Naive thymus-derived CD8-positive, alpha-beta T cell (primary cell): ENCODE measurements around the gene FBLN1. TPM values are rescaled to one million over a fixed set of nuclear protein-coding genes. Genes with fewer than 3 reads are reported as not detected.
A peak's percentile ranks its signal among the peaks of the same experiment; 100 is the strongest.
"Not testable (repeated sequence)": the region's sequence is repeated elsewhere in the genome, so short reads cannot be mapped to it uniquely, and the experiment has no call there.

Experiments
- ATAC-seq, 2 donors: fragments of 150-1000 bp; cut with Tn5 transposase in 1 of 2; sonication (Bioruptor Pico), chemical (Tn5 transposase) in 1 of 2; 1 replicate in 1 of 2; 2 replicates in 1 of 2; pipeline ENCODE4 v1.10.0; 2021; ENCODE audit warnings: mild to moderate bottlenecking in 2 of 2, moderate library complexity in 2 of 2
- POLR2A ChIA-PET: fragments of 350-600 bp; sonication (Branson Sonifier 250); formaldehyde crosslinking; loops from one replicate; lab custom pipeline; 2021; ENCODE audit warnings: antibody characterized with exemption; lab: Charles Lee
- DNase-seq, 10 donors: peaks; one replicate each; pipeline versions ENCODE4 v3.0.0 to v3.0.0-alpha.2; 2020 to 2022
- H3K27ac Mint-ChIP-seq, 10 donors: one replicate each; pipeline ENCODE4 v1.8.0; 2020 to 2022; ENCODE audit warnings: mild to moderate bottlenecking in 10 of 10, mixed read lengths in 10 of 10, moderate library complexity in 4 of 10, inconsistent platforms in 1 of 10
- H3K27me3 Mint-ChIP-seq, 5 donors: one replicate each; pipeline ENCODE4 v1.8.0; 2021 to 2022; ENCODE audit warnings: mixed read lengths in 5 of 5
- H3K36me3 Mint-ChIP-seq, 3 donors: one replicate each; pipeline ENCODE4 v1.8.0; 2020 to 2022; ENCODE audit warnings: mixed read lengths in 3 of 3, mild to moderate bottlenecking in 2 of 3, inconsistent platforms in 1 of 3
- H3K4me1 Mint-ChIP-seq, 4 donors: one replicate each; pipeline ENCODE4 v1.8.0; 2021 to 2022; ENCODE audit warnings: mixed read lengths in 4 of 4
- H3K4me3 Mint-ChIP-seq, 10 donors: one replicate each; pipeline ENCODE4 v1.8.0; 2020 to 2022; ENCODE audit warnings: mild to moderate bottlenecking in 10 of 10, mixed read lengths in 10 of 10, moderate library complexity in 6 of 10, inconsistent platforms in 1 of 10
- H3K9me3 Mint-ChIP-seq, 9 donors: one replicate each; pipeline ENCODE4 v1.8.0; 2020 to 2022; ENCODE audit warnings: mixed read lengths in 9 of 9, mild to moderate bottlenecking in 3 of 9, inconsistent platforms in 1 of 9, moderate library complexity in 1 of 9
- polyA plus RNA-seq, 3 donors: library from polyadenylated mRNA; unstranded; fragments of 300-500 nt; fragmentation: Illumina TruSeq; gene quantifications; one replicate each; pipeline ENCODE4 v1.2.3, GENCODE V29; 2021
- total RNA-seq, 8 experiments: library from RNA in 2 of 8; stranded (reverse) in 2 of 8; gene quantifications; one replicate each; pipeline ENCODE4 v1.2.3 and lab custom pipeline; 2021 to 2026

Gene FBLN1, protein sequence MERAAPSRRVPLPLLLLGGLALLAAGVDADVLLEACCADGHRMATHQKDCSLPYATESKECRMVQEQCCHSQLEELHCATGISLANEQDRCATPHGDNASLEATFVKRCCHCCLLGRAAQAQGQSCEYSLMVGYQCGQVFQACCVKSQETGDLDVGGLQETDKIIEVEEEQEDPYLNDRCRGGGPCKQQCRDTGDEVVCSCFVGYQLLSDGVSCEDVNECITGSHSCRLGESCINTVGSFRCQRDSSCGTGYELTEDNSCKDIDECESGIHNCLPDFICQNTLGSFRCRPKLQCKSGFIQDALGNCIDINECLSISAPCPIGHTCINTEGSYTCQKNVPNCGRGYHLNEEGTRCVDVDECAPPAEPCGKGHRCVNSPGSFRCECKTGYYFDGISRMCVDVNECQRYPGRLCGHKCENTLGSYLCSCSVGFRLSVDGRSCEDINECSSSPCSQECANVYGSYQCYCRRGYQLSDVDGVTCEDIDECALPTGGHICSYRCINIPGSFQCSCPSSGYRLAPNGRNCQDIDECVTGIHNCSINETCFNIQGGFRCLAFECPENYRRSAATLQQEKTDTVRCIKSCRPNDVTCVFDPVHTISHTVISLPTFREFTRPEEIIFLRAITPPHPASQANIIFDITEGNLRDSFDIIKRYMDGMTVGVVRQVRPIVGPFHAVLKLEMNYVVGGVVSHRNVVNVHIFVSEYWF
- total RNA-seq (not detected), polyA plus RNA-seq (not detected), total RNA-seq (lab: John Stamatoyannopoulos, UW) (0 to 0.26 (median 0) reads per million in 6 experiments)

DNA sequence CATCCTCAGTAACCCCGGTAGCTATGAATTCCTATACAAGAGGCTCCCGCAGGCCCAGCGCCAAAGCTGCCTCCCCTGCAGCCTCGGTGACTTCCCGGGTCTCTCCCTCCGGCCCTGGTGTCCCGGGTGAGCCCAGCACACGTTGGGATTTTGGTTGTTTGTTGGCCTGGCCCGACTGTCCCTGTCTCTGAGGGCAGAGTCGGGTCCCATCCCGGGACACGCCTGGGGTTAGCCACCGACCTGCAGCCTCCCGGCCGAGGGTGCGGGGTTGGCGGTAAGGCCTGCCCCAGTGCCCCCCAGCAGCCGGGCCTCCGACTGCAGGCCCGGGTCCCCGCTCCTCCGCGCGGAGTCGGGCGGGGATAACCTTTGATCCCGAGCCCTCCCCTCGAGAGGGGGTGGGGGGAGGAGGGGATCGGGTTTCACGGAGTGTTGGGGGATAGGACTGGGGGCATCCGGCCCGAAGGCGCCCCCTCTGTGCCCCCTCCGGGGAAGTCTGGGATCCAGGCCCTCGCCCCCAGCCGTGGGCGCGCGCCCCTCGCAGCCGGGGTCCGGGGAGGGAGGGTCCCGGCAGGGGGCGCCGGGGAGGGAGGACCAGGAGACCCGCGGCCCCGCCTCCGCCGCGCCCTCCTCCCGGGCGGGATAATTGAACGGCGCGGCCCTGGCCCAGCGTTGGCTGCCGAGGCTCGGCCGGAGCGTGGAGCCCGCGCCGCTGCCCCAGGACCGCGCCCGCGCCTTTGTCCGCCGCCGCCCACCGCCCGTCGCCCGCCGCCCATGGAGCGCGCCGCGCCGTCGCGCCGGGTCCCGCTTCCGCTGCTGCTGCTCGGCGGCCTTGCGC, at the start of gene FBLN1:
FBLN1 (plus strand) TSS at position 669 of the 835 bp plus-strand sequence; CDS start at position 772, 103 bp downstream.
- H3K27ac Mint-ChIP-seq: peak within 1 kb of the TSS in 1 of 10 donors; percentile 19
- DNase-seq: no peak

GRCh38 chr22:45453764-45454163, 48.9 kb upstream of the FBLN1 start:
- H3K27ac Mint-ChIP-seq: no peak overlapping the region
- H3K36me3 Mint-ChIP-seq: no peaks in the 10 kb centered on the region
- POLR2A ChIA-PET: no interaction called here
- H3K4me3 Mint-ChIP-seq: no peak overlapping the region
- peaks cover 0 to 12% (median 3%) of the 10 kb centered on the region in 5 donors for H3K27me3 Mint-ChIP-seq
- DNase-seq (no peak), ATAC-seq (no peak)
- H3K4me1 Mint-ChIP-seq: peaks cover 0 to 2% (median 0%) of the 10 kb centered on the region in 4 donors
- H3K9me3 Mint-ChIP-seq: no peaks in the 10 kb centered on the region

More for the DNA sequence above, at the start of gene FBLN1:
- no peaks in the 10 kb centered on the region for H3K9me3 Mint-ChIP-seq
- H3K36me3 Mint-ChIP-seq: no peaks in the 10 kb centered on the region
- peaks cover 17 to 85% (median 35%) of the 10 kb centered on the region in 5 donors for H3K27me3 Mint-ChIP-seq
- POLR2A ChIA-PET: no interaction called here
- peak within 1 kb of the TSS in 7 of 10 donors; percentile 22 to 51 (median 41) for H3K4me3 Mint-ChIP-seq
- H3K4me1 Mint-ChIP-seq: peaks cover 1 to 10% (median 7%) of the 10 kb centered on the region in 4 donors
- ATAC-seq: peak; percentile 11 to 32

GRCh38 chr22:45454275-45454674, 48.4 kb upstream of the FBLN1 start:
- Mint-ChIP-seq H3K4me1 (peaks cover 0 to 2% (median 0%) of the 10 kb centered on the region in 4 donors), H3K27me3 (peaks cover 0 to 12% (median 3%) of the 10 kb centered on the region in 5 donors), H3K27ac (no peak overlapping the region), H3K9me3 (no peaks in the 10 kb centered on the region), H3K36me3 (no peaks in the 10 kb centered on the region), H3K4me3 (no peak overlapping the region)
- POLR2A ChIA-PET: no interaction called here
- ATAC-seq: no peak
- no peak for DNase-seq

GRCh38 chr22:45455212-45455611, 47.5 kb upstream of the FBLN1 start:
- H3K9me3 Mint-ChIP-seq: no peaks in the 10 kb centered on the region
- peaks cover 0 to 2% (median 0%) of the 10 kb centered on the region in 4 donors for H3K4me1 Mint-ChIP-seq
- POLR2A ChIA-PET: no interaction called here
- no peak for ATAC-seq
- H3K4me3 Mint-ChIP-seq: no peak overlapping the region
- no peak overlapping the region for H3K27ac Mint-ChIP-seq
- no peak for DNase-seq
- no peaks in the 10 kb centered on the region for H3K36me3 Mint-ChIP-seq
- H3K27me3 Mint-ChIP-seq: peaks cover 0 to 12% (median 3%) of the 10 kb centered on the region in 5 donors

- Mint-ChIP-seq H3K9me3 (no peaks in the 10 kb centered on the region), H3K36me3 (no peaks in the 10 kb centered on the region), H3K4me3 (no peak overlapping the region), H3K4me1 (peaks cover 0 to 2% (median 0%) of the 10 kb centered on the region in 4 donors), H3K27ac (no peak overlapping the region), H3K27me3 (peaks cover 0 to 12% (median 3%) of the 10 kb centered on the region in 5 donors)
- DNase-seq: no peak
- POLR2A ChIA-PET: no interaction called here
- ATAC-seq: no peak
Observed at GRCh38 chr22:45455621-45456020, 47.1 kb upstream of the FBLN1 start.

DNA sequence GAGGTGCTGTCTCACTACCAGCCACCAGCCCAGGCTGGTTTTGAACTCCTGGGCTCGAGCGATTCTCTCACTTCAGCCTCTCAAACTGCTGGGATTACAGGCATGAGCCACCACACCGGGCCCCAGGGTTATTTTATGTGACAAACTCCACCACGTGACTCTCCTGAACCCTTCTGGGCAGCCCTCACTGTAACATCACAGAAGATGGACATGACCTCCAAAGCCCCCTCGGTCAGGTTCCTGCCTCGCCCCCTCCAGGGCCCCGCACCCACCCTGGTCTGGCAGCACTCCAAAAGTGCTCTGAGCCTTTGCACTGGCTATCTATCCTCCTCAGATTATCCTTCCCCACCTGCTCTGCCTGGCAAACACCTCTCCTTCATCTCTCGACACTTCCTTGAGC, 45.9 kb upstream of the FBLN1 start:
- H3K27me3 Mint-ChIP-seq: peaks cover 0 to 12% (median 3%) of the 10 kb centered on the region in 5 donors
- POLR2A ChIA-PET: no interaction called here
- H3K4me1 Mint-ChIP-seq: peaks cover 0 to 2% (median 0%) of the 10 kb centered on the region in 4 donors
- no peak for ATAC-seq
- no peak overlapping the region for H3K4me3 Mint-ChIP-seq
- no peak overlapping the region for H3K27ac Mint-ChIP-seq
- no peaks in the 10 kb centered on the region for H3K9me3 Mint-ChIP-seq
- DNase-seq: no peak
- H3K36me3 Mint-ChIP-seq: no peaks in the 10 kb centered on the region

DNA sequence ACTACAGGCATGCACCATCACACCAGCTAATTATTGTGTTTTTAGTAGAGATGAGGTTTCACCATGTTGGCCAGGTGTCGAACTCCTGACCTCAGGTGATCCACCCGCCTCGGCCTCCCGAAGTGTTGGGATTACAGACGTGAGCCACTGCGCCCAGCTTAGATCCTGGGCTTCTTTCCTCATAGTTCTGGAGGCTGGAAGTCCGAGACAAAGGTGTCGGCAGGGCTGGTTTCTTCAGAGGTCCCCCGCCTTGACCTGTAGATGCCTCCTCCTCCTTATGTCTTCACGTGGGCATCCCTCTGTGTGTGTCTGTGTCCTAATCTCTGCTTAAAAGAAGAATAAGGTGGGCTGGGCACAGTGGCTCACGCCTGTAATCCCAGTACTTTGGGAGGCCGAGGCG, 44.2 kb upstream of the FBLN1 start:
- Mint-ChIP-seq H3K27me3 (peaks cover 0 to 9% (median 3%) of the 10 kb centered on the region in 5 donors), H3K9me3 (no peaks in the 10 kb centered on the region), H3K27ac (no peak overlapping the region), H3K4me1 (peaks cover 0 to 2% (median 0%) of the 10 kb centered on the region in 4 donors), H3K36me3 (no peaks in the 10 kb centered on the region), H3K4me3 (no peak overlapping the region)
- DNase-seq (no peak), ATAC-seq (no peak)
- POLR2A ChIA-PET: no interaction called here

DNA sequence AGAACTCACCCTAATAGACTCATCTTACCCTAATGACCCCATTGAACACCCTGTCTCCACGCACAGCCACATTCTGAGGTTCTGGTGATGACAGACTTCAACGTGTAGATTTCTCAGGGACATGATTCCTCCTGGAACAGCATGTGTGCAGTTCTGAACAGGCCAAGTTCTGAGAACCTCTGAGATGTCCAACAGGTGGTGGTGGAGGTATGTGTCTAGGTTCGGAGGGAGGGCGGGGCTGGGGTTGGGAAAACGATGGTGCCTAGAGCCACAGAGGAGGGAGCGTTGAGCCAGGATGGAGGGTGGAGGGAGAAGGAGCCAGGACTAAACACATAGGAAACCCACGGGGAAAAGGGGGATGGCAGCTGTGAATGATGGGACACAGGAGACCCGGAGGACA, 43.4 kb upstream of the FBLN1 start:
- DNase-seq: no peak
- H3K4me1 Mint-ChIP-seq: peaks cover 0 to 2% (median 0%) of the 10 kb centered on the region in 4 donors
- no peak for ATAC-seq

GRCh38 chr22:45460288-45461109, 42.2 kb upstream of the FBLN1 start:
- no peak for DNase-seq
- Mint-ChIP-seq H3K27me3 (peaks cover 0 to 10% (median 3%) of the 10 kb centered on the region in 5 donors), H3K4me1 (peaks cover 0 to 2% (median under 1%) of the 10 kb centered on the region in 4 donors), H3K4me3 (no peak overlapping the region), H3K9me3 (peaks cover 0 to under 1% (median 0%) of the 10 kb centered on the region in 9 donors), H3K36me3 (peaks cover 0 to 6% (median 0%) of the 10 kb centered on the region in 3 donors), H3K27ac (no peak overlapping the region)
- no peak for ATAC-seq
- POLR2A ChIA-PET: no interaction called here

More for the DNA sequence above, 43.4 kb upstream of the FBLN1 start:
- no peaks in the 10 kb centered on the region for H3K9me3 Mint-ChIP-seq
- H3K27me3 Mint-ChIP-seq: peaks cover 0 to 9% (median 3%) of the 10 kb centered on the region in 5 donors
- no peak overlapping the region for H3K27ac Mint-ChIP-seq
- H3K36me3 Mint-ChIP-seq: peaks cover 0 to 2% (median 0%) of the 10 kb centered on the region in 3 donors
- H3K4me3 Mint-ChIP-seq: no peak overlapping the region
- POLR2A ChIA-PET: no interaction called here

GRCh38 chr22:45462034-45462655, 40.5 kb upstream of the FBLN1 start:
- H3K9me3 Mint-ChIP-seq: peaks cover 0 to 4% (median 3%) of the 10 kb centered on the region in 9 donors

GRCh38 chr22:45463691-45464090, 39.0 kb upstream of the FBLN1 start:
- DNase-seq, H3K4me3 Mint-ChIP-seq, ATAC-seq, H3K27ac Mint-ChIP-seq, H3K4me1 Mint-ChIP-seq, POLR2A ChIA-PET, H3K27me3 Mint-ChIP-seq: not testable (repeated sequence)
- H3K9me3 Mint-ChIP-seq: peaks cover 0 to 17% (median 4%) of the 10 kb centered on the region in 9 donors
- H3K36me3 Mint-ChIP-seq: peaks cover 0 to 10% (median 8%) of the 10 kb centered on the region in 3 donors

More at GRCh38 chr22:45462034-45462655, 40.5 kb upstream of the FBLN1 start:
- H3K4me3 Mint-ChIP-seq: no peak overlapping the region
- peaks cover 0 to 3% (median under 1%) of the 10 kb centered on the region in 4 donors for H3K4me1 Mint-ChIP-seq
- peaks cover 0 to 7% (median 3%) of the 10 kb centered on the region in 5 donors for H3K27me3 Mint-ChIP-seq
- POLR2A ChIA-PET: no interaction called here
- no peak for ATAC-seq
- H3K27ac Mint-ChIP-seq: no peak overlapping the region
- H3K36me3 Mint-ChIP-seq: peaks cover 0 to 6% (median 0%) of the 10 kb centered on the region in 3 donors
- DNase-seq: no peak
